OCI-M1 (cell line): ENCODE results near the gene PDE5A.
"Not testable (repeated sequence)": the region's sequence is repeated elsewhere in the genome, so short reads cannot be mapped to it uniquely, and the experiment has no call there.

Experiments used
- DNase-seq: peaks from one replicate; lab custom pipeline; 2025; lab: John Stamatoyannopoulos, UW

Gene PDE5A

DNA sequence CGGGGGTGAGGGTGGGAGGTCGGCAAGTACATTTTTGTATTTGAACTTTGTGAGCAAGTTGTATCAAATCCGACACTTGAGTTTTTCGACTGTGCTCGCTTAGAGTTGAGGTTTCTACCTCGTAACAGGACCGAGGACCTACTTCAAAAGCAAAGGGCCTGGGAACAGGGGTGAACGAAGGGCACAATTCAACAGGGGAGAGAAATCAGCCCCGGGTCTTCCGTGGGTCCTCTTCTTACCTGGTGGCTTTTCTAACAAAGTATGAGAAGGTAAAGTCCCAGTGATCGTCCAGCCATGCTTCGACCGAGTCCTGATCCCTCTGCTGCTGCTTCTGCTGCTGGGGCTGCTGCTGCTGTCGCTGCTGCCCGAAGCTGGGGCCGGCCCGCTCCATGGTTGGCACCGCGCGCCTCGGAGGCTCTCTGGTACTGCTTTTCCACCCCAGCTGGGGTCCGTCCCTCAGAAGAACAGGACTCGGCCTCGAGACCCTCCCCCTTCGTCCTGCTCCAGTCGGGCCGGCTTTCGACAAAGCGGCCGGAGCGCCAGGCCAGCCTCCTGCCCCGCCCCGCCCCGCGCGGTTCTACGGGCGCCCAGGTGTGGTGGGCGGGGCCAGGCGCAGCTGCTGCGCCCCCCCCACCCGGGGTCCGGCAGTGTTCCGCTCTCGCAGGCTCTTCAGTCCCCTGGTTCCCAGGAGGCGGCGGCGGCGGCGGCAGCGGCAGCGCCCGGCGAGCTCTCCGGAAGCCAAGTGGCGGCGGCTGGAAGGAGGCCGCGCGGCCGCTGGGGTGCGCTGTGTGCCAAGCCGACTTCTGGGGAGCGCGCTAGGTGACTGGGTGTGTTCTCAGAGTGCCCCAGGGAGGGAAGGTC, at the start of gene PDE5A:
PDE5A (minus strand) TSS at position 524 of the 861 bp plus-strand sequence; CDS start at position 391, 133 bp downstream.
- peak; percentile 89 for DNase-seq

GRCh38 chr4:119676101-119676500, 47.5 kb upstream of the PDE5A start:
- DNase-seq: no peak

- DNase-seq: no peak
These were observed 46.8 kb upstream of the PDE5A start for GRCh38 chr4:119675391-119675790.

- no peak for DNase-seq
These were observed 44.3 kb upstream of the PDE5A start for GRCh38 chr4:119672938-119673337.

DNA sequence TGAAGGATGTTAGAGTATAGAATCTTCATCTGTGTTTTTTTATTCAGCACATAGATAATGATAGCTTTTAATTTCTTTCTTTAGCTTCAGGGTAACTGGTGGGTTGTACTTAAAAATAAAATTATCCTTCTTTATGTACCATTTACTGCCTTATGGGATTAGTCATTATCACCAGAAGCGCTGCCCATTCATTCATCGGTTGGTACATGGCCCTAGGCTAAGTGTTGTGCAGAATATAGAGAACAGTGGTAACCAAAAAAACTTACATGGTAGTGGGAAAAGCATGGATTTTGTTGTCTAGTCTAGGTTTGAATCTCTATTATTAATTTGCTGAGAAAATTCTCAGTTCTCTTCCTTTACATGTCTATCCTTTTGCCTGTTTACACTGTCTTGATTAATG, 43.5 kb upstream of the PDE5A start:
- no peak for DNase-seq

GRCh38 chr4:119671205-119671604, 42.6 kb upstream of the PDE5A start:
- peak; percentile 60 for DNase-seq

- DNase-seq: peak; percentile 72
These were observed 39.2 kb upstream of the PDE5A start for GRCh38 chr4:119667802-119668201.

DNA sequence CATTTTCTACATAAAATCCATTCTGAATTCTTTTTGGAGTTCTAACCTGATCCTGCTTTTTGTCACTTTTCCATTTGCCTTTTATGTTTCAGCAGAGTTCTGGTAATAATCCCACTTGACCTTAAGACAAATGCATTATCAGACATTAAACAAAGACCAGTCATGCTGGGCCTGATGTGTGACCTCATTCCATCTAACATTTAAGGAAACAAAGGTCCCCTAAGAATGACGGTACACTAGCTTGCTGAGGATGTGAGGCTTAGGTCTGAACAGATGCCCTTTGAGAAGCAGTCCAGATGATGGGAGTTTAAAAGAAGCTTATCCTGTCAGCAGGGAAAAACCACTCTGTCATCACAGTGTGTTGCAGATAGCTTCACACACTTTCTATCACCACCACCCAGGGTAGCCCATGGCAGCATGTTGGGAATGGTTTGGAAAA, 38.1 kb upstream of the PDE5A start:
- DNase-seq: peak; percentile 67

- DNase-seq: peak; percentile 22
These were observed 37.1 kb upstream of the PDE5A start for GRCh38 chr4:119665752-119666151.

DNA sequence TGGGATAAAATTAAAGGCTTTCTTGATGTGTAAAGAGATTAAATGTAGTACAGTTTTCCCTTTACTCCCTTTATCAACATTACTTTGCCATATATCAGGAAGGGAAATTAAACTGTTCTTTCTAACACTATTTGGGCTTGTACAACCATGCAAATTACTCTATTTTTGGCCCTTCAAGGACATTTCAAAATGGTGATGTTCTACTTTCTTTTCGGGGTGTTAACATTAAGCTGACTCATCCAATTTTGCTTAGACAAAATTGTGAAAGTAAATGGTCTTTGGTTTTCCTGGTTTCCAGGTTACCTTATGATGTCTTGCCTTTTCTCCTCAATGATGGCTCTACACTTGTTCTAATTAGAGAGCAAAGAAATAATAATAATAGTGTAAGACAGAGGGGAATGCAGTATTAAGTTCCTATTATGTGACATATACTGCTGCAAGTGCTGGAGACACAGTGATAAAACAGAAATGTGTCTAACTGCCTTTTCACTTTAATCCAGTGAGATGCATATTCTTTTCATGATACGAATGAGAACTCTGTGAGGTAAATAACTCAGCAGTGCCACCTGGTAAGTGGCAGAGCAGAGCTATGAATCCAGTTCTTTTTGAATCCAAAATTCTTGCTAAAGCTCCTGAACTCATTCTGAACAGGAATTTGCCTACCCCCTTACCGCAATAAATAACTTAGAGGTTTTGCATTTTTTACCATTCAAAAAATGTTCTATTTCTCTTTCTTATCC, 35.7 kb upstream of the PDE5A start:
- DNase-seq: no peak

- peak; percentile 24 for DNase-seq
These were observed 34.7 kb upstream of the PDE5A start for GRCh38 chr4:119663160-119663788.

GRCh38 chr4:119662612-119663011, 34.0 kb upstream of the PDE5A start:
- DNase-seq: not testable (repeated sequence)

- no peak for DNase-seq
These were observed 32.6 kb upstream of the PDE5A start for GRCh38 chr4:119661231-119661630.

DNA sequence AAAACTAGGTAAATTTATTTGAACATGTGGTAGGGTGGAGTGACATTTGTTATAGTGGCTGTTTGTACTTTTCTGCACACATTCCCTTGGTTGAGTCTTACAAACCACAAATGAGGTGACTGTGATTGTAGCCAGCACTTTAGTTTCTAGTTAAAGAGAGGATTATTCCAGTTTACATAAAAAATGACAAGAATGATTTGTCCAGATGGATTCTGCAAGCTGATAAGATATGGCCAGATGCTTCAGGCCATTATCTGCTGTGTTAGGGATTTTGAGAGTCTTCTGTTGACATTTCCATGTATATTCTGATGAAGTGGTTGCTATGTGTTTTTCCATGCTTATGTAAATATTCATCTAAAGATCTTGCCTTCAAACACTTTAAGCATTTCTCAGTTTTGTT, 31.0 kb upstream of the PDE5A start:
- no peak for DNase-seq

DNA sequence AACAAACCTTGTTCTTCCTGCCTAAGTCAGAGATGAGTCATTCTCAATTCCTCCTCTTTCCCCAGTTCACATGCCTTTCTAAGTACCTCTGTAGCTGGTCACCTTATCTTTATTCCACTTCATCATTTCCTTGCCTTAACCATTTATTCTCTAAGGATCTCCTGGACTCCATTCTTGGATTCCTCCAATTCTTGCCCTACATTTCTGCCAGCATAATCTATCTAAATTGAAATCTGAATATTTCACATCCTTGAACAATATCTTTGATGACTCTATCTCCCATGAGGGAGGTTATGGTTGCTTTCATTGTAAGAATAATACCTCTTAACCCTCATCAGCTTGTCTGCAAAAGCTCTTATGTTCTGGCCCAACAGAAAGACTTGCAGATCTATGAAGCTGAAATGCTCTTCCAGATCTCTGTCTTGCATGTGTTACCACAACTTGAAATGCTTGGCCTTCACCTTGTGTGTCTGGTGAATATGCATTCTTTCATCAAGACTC, 28.6 kb upstream of the PDE5A start:
- no peak for DNase-seq

DNA sequence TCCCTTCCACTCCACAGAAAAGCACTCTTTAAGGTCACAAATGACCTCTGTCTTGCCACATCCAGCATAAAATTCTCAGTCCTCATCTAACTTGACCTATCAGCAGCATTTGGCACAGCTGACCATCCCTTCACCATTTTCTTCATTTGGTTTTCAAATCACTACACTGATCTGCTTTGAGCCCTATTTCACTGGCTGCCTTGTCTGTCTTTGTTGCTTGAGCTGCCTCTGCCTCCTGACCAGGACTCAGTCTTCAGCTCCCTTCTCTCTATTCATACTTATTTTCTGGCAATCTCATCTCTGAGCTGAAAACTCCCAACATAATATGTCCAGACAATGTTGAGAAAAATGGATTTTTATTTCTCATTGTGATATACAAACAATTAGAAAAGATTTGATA, 27.7 kb upstream of the PDE5A start:
- DNase-seq: no peak

GRCh38 chr4:119655111-119655837, 26.7 kb upstream of the PDE5A start:
- no peak for DNase-seq

- DNase-seq: no peak
These were observed 25.4 kb upstream of the PDE5A start for GRCh38 chr4:119653990-119654389.

GRCh38 chr4:119652998-119653397, 24.4 kb upstream of the PDE5A start:
- DNase-seq: no peak

GRCh38 chr4:119648398-119648797, 19.8 kb upstream of the PDE5A start:
- DNase-seq: no peak

DNA sequence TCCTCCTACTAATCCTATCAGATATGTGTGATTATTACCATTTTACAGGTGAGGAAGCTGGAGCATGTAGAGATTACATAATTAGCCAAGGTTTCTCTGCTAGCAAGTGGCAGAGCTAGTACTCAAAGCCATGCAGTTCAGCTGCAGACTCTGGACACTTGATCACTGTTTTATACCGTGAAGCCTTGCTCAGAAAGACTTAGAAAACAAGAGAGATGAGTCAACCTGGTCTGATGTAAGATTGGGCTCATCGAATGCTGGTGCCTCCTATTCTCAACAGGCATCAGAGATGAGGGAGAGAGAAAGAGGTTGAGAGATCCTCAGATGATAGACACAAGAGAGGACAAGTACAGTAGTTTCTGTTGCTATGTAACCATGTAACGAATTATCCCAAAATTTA, 19.0 kb upstream of the PDE5A start:
- no peak for DNase-seq
